Measurements from ENCODE around the gene ZNG1F.
"Not testable (repeated sequence)": the region's sequence is repeated elsewhere in the genome, so short reads cannot be mapped to it uniquely, and the experiment has no call there.

ZNG1F gene

DNA sequence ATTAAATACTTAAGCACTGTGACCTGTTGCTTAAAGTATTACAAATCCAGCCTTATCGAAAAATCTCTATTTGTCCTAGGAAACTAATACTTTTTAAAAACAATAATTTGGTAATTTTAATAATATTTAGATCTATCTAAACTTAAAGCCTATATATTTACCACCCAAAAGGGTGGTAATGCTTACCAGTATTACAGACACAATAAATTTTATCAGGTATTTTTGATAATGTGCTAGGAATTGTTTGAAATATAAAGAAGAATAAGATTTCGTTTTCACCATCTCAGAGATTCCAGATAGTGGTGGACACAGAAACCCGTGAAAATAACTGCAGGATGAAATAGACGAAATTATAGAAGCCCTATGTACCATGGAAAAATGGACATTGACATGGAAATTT lies 68.4 kb downstream of the ZNG1F start:
- not testable (repeated sequence) for DNase-seq

DNA sequence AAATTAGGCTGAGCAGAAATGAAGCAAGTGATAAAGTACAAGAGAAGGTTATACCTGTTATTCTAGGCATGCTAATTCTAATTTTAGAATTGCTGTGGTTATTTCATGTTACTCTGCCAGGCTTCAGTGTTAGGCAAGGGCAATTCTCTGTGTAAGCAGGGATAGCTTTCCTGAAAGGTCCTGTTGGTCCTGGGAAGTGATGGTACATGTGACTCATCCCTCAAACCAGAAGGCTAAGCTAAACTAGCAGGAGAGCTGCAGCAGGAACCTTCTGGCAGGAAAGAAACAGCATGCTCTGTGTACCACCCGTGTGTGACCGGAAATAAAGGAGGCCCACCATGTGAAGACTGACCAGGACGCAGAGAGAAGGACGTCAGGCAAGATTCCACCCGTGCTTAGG lies 69.4 kb downstream of the ZNG1F start:
- not testable (repeated sequence) for DNase-seq

GRCh38 chr9:41119311-41119710 lies 69.8 kb downstream of the ZNG1F start:
- DNase-seq: not testable (repeated sequence)

DNA sequence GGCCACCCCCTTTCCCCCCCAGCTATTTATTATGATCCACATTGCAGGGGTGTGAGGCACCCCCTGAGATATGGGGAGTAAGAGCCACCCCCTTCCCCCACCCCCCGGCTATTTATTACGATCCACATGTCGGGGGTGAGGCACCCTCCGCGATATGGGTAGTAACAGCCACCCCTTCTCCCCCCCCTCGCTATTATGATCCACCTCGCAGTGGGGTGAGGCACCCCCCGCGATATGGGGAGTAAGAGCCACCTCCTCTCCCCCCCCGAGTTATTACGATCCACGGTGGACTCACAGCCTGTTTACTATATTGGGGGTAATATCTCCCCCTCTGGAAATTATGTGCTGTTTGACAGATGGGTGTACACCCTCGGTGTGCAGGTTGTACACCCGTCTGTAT lies 75.8 kb downstream of the ZNG1F start:
- DNase-seq: not testable (repeated sequence)

DNA sequence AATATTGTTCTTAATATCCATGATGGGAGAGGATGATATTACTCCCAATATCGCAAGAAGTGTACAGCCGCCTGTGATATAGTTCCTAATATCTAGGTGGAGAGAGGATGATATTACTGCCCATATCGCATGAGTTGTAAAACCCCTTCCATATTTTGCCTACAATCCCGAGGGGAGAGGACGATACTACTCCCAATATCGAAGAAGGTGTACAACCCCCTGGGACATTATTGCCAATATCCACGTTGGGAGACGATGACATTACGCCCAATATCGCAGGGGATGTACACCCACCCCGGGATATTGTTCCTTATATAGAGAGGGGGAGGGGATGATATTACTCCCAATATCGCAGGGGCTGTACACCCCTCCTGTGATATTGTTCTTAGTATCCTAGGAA lies 77.7 kb downstream of the ZNG1F start:
- DNase-seq: not testable (repeated sequence)

- DNase-seq: not testable (repeated sequence)
These were observed 78.2 kb downstream of the ZNG1F start for GRCh38 chr9:41110913-41111312.

DNA sequence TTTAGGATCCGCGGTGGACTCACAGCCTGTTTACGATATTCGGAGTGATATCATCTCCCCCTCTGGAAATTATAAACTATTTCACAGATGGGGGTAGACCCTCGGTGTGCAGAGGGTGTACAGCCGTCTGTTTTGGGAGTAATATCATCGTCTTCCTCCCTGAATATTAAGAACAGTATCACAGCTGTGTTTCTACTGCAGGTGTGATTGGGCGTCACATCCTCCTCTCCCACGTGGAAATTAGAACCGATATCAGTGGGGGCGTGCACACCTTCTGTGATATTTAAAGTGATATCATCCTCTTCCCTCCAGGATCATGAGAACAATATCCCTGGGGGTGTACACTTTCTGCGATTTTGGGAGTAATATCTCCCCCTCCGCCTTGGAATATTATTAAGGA lies 79.9 kb downstream of the ZNG1F start:
- not testable (repeated sequence) for DNase-seq

GRCh38 chr9:41108816-41109215 lies 80.3 kb downstream of the ZNG1F start:
- DNase-seq: not testable (repeated sequence)

- not testable (repeated sequence) for DNase-seq
These were observed 82.5 kb downstream of the ZNG1F start for GRCh38 chr9:41106472-41107116.

- DNase-seq: not testable (repeated sequence)
These were observed 83.4 kb downstream of the ZNG1F start for GRCh38 chr9:41105557-41106253.

GRCh38 chr9:41104542-41104941 lies 84.6 kb downstream of the ZNG1F start:
- not testable (repeated sequence) for DNase-seq

DNA sequence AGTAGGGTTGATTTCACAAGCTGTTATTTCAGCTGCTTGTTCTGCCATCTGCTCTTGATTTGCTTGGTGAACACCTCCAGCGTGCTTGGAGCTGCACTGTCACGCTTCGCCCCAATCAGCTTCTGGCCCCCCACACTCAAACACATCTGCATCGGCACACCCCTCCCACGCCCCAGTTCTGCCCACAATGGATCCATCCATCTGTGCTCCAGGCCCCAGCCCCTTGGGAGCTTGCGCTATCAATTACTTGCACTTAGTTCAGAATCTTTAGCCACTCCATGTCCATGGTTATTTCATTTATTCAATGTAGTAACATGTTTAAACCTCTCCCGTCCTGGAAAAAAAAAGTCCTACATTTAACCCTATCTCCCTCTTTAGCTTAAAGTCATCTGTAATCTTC lies 88.6 kb downstream of the ZNG1F start:
- DNase-seq: not testable (repeated sequence)

GRCh38 chr9:41098759-41099158 lies 90.4 kb downstream of the ZNG1F start:
- DNase-seq: not testable (repeated sequence)

DNA sequence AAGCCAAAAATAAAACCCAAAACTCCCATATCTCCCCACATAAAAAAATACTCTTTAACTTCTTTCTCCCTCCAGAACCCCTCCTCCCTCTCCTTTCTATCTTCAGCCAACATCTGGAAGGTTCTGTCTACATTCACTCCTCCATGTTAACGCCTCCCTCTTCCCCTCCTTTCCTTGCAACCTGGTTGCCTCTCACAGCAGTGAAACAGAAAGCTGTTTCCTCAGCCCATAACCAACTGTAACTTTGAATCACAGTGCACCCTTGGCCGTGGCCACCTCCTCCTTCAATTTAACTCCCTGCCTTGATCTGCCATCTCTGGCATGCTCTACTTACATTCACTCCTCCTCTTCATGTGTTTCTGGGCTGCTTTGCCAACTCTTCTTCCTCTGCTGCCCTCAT lies 94.1 kb downstream of the ZNG1F start:
- DNase-seq: not testable (repeated sequence)

DNA sequence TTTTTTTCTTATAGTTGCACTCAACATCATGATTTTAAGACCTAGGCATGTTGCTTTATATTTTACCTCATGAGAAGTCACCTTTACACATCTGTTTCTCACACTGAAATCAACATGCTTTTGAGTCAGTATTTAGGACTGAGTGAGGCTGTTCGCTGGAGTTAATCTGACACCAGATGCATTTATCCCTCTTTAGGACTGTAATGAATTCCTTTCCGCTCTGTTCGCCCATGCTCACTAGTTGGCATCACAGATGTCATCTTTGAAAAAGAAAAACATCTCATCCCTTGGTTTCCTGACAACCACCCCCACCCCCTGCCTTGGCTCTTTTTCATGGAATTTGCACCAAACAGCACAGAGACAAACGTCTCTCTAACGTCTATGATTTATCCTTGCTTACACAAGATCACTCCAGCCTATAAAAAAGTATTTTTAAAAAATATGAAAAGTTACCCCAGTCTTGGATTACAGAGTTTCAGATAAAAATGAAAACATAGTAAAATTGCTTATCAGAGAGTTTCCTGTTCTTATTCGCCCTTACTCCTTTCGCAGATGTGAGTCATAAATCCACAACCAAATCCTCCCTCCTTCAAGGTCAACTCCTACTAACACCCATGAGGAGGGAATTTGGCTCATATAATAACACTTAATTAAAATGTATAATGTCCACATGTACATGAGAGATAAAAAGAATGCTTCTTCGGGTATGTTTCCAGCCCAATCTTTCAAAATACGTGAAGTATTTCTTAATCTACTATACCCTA lies 94.9 kb downstream of the ZNG1F start:
- not testable (repeated sequence) for DNase-seq

- DNase-seq: not testable (repeated sequence)
These were observed 98.2 kb downstream of the ZNG1F start for GRCh38 chr9:41090922-41091321.

DNA sequence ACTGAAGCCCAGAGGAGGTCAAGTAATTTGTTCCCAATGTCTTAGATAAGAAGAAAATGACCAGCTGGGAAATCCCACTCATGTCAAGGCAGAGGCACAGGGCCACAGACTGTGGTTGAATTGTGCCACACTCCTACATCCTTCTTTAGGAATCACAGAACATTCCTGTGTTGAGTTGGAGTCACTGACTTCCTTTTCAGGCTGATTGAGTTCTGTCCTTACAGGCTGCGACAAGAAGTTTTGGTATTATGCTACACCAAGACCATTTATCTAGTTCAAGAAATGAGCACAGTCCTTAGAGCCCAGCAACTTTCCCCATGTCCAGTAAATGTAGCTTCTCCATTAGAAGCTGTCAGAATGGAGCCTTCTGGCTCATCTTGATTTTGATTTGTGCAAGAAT lies 98.7 kb downstream of the ZNG1F start:
- not testable (repeated sequence) for DNase-seq

- DNase-seq: not testable (repeated sequence)
These were observed 100.6 kb downstream of the ZNG1F start for GRCh38 chr9:41088450-41089059.

- not testable (repeated sequence) for DNase-seq
These were observed 101.2 kb downstream of the ZNG1F start for GRCh38 chr9:41087929-41088328.

- not testable (repeated sequence) for DNase-seq
These were observed 101.8 kb downstream of the ZNG1F start for GRCh38 chr9:41087157-41087780.

- not testable (repeated sequence) for DNase-seq
These were observed 102.4 kb downstream of the ZNG1F start for GRCh38 chr9:41086685-41087084.

DNA sequence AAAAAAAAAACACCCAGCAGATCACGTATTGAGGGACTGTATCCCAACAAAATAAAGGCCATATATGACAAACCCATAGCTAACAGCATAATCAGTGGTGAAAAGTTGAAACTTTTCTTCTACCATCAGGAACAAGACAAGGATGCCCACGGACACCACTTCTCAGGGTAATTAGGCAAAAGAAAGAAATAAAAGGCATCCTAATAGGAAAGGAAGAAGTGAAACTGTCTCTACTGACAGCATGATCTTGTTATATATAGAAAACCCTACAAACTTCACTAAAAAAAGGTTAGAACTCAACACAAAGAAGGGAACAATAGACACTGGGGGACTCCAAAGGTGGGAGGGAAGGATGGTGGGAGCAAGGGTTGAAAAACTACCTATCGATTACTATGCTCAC lies 102.9 kb downstream of the ZNG1F start:
- not testable (repeated sequence) for DNase-seq

- DNase-seq: not testable (repeated sequence)
These were observed 106.8 kb downstream of the ZNG1F start for GRCh38 chr9:41082358-41082757.

Measured in stimulated activated CD4-positive, alpha-beta T cell treated with anti-CD3 and anti-CD28 coated beads, Interleukin-4, amount 100 ng/mL, for 1 hour (primary cell).